ENCODE results near the gene PEX26. TPM values are rescaled to one million over a fixed set of nuclear protein-coding genes. Genes with fewer than 3 reads are reported as not detected.

The PEX26 gene
- total RNA-seq, 6 experiments from 2014 or later, result 22.7 to 42.5 (median 25.0) TPM

GRCh38 chr22:18077087-18077638 lies 627 bp upstream of the PEX26 start:
- TF ChIP-seq CTCF (IDR thresholded peaks at IDR 0.05) (no peak), POLR2A (IDR thresholded peaks at IDR 0.05) (no peak)
- ATAC-seq, result peak in 1 of 4 donors; percentile 10
- Histone ChIP-seq H3K4me3 (peak overlapping the region; percentile 94 to 99 (median 98)), H3K27ac (peak overlapping the region; percentile 71 to 78 (median 77)), H3K4me1 (peaks cover 0 to 20% (median 10%) of the 10 kb centered on the region in 4 donors), H3K36me3 (peaks cover 0 to 14% (median 7%) of the 10 kb centered on the region in 4 donors), H3K9me3 (no peaks in the 10 kb centered on the region), H3K27me3 (no peaks in the 10 kb centered on the region)
- 0% methylated on average over 10 of the region's 10 CpGs for WGBS (ENCODE audit: insufficient coverage, low coverage, low lambda C conversion rate, missing lambda C conversion rate)
- no peak for DNase-seq
- intact Hi-C loops (cut with DNase I), result loop anchor here (10.0 kb wide), 4 partner anchors 52 to 252 kb away; partner anchors contain the start of gene MICAL3 (in 1 of the 2)

DNA sequence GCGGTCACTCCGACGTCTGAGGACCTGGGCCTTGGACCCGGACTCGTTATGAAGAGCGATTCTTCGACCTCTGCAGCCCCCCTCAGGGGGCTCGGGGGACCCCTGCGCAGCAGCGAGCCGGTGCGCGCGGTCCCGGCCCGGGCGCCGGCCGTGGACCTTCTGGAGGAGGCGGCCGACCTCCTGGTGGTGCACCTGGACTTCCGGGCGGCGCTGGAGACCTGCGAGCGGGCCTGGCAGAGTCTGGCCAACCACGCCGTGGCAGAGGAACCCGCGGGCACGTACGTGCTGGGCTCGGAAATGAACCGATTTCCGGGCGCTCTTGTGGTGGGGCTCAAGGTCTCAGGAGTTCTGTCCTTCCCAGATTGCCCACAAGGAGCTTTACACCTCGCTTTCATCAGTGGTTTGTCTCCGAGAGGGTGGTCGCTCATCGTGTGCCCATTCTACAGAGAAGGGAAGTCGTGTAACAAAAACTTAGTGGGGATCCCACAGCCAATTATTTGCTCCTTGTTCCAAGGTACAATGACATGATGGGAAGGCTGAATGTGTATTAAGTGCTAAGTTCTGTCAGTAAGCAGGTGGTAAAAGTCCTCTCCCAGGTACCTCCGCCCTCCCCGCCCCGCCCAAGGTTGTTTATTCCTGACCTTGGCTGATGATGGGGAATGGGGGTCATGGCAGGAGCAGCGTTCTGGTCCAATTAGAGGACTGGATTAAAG lies 695 bp downstream of the PEX26 start:
- Histone ChIP-seq H3K4me3 (peak overlapping the region; percentile 94 to 99 (median 98)), H3K27ac (peak overlapping the region; percentile 50 to 78 (median 77)), H3K4me1 (peaks cover 0 to 20% (median 10%) of the 10 kb centered on the region in 4 donors), H3K36me3 (peaks cover 0 to 24% (median 8%) of the 10 kb centered on the region in 4 donors), H3K27me3 (no peaks in the 10 kb centered on the region), H3K9me3 (no peaks in the 10 kb centered on the region)
- 18% methylated on average over 9 of the region's 45 CpGs for WGBS (ENCODE audit: insufficient coverage, low coverage, low lambda C conversion rate, missing lambda C conversion rate)
- intact Hi-C loops (cut with DNase I), result loop anchor here (10.0 kb wide), 4 partner anchors 54 to 254 kb away; partner anchors contain the start of gene MICAL3 (in 1 of the 2)
- TF ChIP-seq CTCF (IDR thresholded peaks at IDR 0.05), result no peak
- TF ChIP-seq POLR2A (IDR thresholded peaks at IDR 0.05), result peak; percentile 38
- ATAC-seq, result peak; percentile 37 to 66 (median 53)
- DNase-seq, result peak; percentile 68 to 74 (median 71)

DNA sequence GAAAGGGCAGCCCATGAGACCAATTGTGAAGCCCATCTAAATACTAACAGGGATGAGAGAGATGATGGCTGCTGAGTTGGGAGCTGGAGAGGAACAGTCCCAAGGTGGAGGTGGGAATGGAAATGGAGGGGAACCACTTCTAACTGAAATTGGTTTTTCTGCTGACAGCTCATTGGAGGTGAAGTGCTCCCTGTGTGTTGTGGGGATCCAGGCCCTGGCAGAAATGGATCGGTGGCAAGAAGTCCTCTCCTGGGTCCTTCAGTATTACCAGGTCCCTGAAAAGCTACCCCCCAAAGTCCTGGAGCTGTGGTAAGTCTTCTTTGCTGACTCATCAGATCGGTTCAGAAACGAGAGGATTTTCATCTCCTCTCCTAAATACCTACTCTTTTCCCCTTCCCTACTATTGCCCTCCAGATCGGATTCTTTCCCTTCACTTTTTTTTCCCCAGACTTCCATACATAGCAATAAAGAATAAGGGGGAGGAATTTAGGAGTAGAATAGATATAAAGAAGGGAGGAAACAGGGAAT lies 2.0 kb downstream of the PEX26 start:
- Histone ChIP-seq H3K36me3 (peaks cover 0 to 29% (median 12%) of the 10 kb centered on the region in 4 donors), H3K4me3 (no peak overlapping the region), H3K9me3 (no peaks in the 10 kb centered on the region), H3K27ac (no peak overlapping the region), H3K4me1 (peaks cover 0 to 20% (median 10%) of the 10 kb centered on the region in 4 donors), H3K27me3 (no peaks in the 10 kb centered on the region)
- ATAC-seq, result no peak
- no peak for TF ChIP-seq POLR2A (IDR thresholded peaks at IDR 0.05)
- TF ChIP-seq CTCF (IDR thresholded peaks at IDR 0.05), result no peak
- no peak for DNase-seq
- 52% methylated on average over 3 of the region's 4 CpGs for WGBS (ENCODE audit: insufficient coverage, low coverage, low lambda C conversion rate, missing lambda C conversion rate)
- intact Hi-C loops (cut with DNase I), result loop anchor here (10.0 kb wide), 4 partner anchors 55 to 255 kb away; partner anchors contain the start of gene MICAL3 (in 1 of the 2)

DNA sequence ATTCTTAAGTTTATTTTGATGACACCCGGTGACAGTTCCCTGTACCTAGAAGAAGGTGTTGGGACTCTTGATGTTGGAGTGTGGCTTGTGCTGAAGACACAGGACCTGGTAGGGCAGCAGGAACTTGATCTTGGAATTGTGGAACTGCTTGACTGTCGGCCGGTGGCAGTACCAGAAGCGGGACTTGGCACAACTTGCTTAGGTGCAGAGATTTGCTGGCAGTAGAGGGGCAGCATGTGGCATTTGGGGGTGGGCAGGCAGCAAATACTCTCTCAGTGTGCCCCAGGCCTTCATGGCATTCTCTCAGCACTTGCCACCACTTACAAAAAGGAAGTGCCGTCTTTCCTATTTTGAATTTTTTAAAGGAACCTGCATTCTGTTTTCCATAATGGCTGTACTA lies 3.6 kb downstream of the PEX26 start:
- Histone ChIP-seq H3K4me1 (peaks cover 0 to 23% (median 8%) of the 10 kb centered on the region in 4 donors), H3K4me3 (no peak overlapping the region), H3K27ac (no peak overlapping the region), H3K9me3 (no peaks in the 10 kb centered on the region), H3K27me3 (no peaks in the 10 kb centered on the region), H3K36me3 (peaks cover 0 to 32% (median 12%) of the 10 kb centered on the region in 4 donors)
- no peak for TF ChIP-seq CTCF (IDR thresholded peaks at IDR 0.05)
- TF ChIP-seq POLR2A (IDR thresholded peaks at IDR 0.05), result no peak
- WGBS (ENCODE audit: insufficient coverage, low coverage, low lambda C conversion rate, missing lambda C conversion rate), result 83% methylated on average over 4 of the region's 5 CpGs
- intact Hi-C loops (cut with DNase I), result no loop called here
- DNase-seq (no peak), ATAC-seq (no peak)

All from right lobe of liver (tissue), 6 donors.